Measurements from ENCODE around the gene LNPEP. TPM values are rescaled to one million over a fixed set of nuclear protein-coding genes. Genes with fewer than 3 reads are reported as not detected.

LNPEP gene
- total and polyA plus RNA-seq, 2 of the 13 experiments (the other 11 are each of a cell fraction or from before 2014, with no cell fraction given), result 8.0 to 16.9 TPM

DNA sequence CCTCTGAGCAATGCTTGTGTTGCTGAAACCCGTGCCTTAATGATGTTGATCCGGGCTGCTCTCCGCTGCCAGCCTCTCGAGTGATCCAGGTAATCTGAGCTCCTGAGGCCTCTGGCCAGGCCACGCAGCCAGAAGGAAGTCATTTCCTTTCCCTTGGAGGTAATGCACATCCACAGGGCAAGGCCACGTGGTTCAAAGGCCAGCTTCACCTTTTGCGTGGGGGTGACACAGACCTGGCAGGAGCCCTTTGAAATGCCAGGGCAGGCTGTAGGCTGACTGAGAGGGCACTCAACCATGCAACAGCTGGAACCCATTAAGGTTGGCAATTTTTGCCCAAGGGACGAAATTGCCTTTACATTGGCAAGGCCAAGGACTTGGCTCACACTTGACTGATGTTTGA is 126.2 kb downstream of the LNPEP start (continued):
- TF ChIP-seq YY1 (IDR thresholded peaks at IDR 0.05; ENCODE audit: insufficient read depth, insufficient replicate concordance, low read depth, low read length), result no peak
- no peak for TF ChIP-seq CREBL2 (CRISPR knock-in tag; IDR thresholded peaks at IDR 0.05; ENCODE audit: borderline replicate concordance)
- no peak for TF ChIP-seq SP5 (CRISPR knock-in tag; IDR thresholded peaks at IDR 0.05; ENCODE audit: borderline replicate concordance, low read depth)
- TF ChIP-seq PPARG (CRISPR knock-in tag; conservative IDR thresholded peaks at IDR 0.05), result no peak
- no peak for TF ChIP-seq EED (CRISPR knock-in tag; IDR thresholded peaks at IDR 0.05)
- no peak for TF ChIP-seq SOX5 (CRISPR knock-in tag; IDR thresholded peaks at IDR 0.05; ENCODE audit: borderline replicate concordance)
- no peak for TF ChIP-seq CEBPB (IDR thresholded peaks at IDR 0.05; ENCODE audit: borderline replicate concordance, low read depth, low read length)
- no peak for TF ChIP-seq SETDB1 (CRISPR knock-in tag; IDR thresholded peaks at IDR 0.05; ENCODE audit: borderline replicate concordance)
- no peak for TF ChIP-seq ZIK1 (CRISPR knock-in tag; IDR thresholded peaks at IDR 0.05; ENCODE audit: borderline replicate concordance, low read depth)

DNA sequence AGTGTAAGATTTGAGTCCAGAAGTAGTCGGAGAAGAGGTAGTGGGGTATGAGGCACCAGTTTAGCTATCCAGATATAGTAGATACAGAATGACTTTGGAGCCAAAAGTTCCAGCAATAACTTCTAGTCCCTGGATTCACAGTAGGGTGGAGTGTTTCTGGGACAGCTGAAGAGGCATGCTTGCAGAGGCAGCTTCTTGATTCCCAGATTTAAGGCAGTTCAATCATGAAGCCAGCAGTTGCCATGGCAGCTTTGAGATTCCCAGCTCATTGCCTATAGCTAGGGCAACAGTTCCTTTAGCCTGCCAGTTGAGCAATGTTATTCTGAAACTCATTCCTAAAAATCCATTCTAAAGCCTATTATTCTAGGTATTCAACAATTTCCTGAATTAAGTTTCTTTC is 127.4 kb downstream of the LNPEP start:
- no peaks in the 10 kb centered on the region for H3K36me3 ChIP-seq (replicated peaks in 1 of 2; ENCODE audit: control insufficient read depth in 1 of 2, insufficient read depth in 2 of 2, low read length in 2 of 2)
- POLR2A ChIA-PET, result no interaction called here
- ATAC-seq (no peak), DNase-seq (ENCODE audit: low spot score) (no peak), FAIRE-seq (no peak)
- no peak overlapping the region for H3K4me3 ChIP-seq (replicated peaks in 1 of 3; ENCODE audit: insufficient read depth in 1 of 3, low read depth in 2 of 3, low read length in 3 of 3)
- H3K79me2 ChIP-seq (ENCODE audit: insufficient read depth, low read length), result no peaks in the 10 kb centered on the region
- intact Hi-C loops (cut with micrococcal nuclease; ENCODE audit: unreplicated experiment) (no loop called here), in situ Hi-C loops (cut with HindIII; ENCODE audit: extremely low pct_ligation_motif_present, low pct_unique_long_range_greater_than_20kb) (no loop called here)
- 0% methylated on average over 1 of the region's 1 CpG for WGBS (ENCODE audit: low lambda C conversion rate)
- CTCF ChIA-PET (ENCODE audit: low intra/inter-chr PET ratio, low total read pairs), result no interaction called here
- H2AFZ ChIP-seq (ENCODE audit: low read length), result no peak overlapping the region
- H3K27me3 ChIP-seq (ENCODE audit: control insufficient read depth in 1 of 2, insufficient read depth in 2 of 2, low read length in 2 of 2), result no peaks in the 10 kb centered on the region
- no peaks in the 10 kb centered on the region for H4K20me1 ChIP-seq (ENCODE audit: insufficient read depth, low read length)
- no peak overlapping the region for H3K27ac ChIP-seq (ENCODE audit: extremely low read length, insufficient read depth, low read length)
- no TSS peak for BruUV-seq (replicated peaks)
- H3K9me3 ChIP-seq (ENCODE audit: low read length), result no peaks in the 10 kb centered on the region
- no peak overlapping the region for H3K9ac ChIP-seq (ENCODE audit: insufficient read depth, low read depth, low read length)
- no peaks in the 10 kb centered on the region for H3K4me1 ChIP-seq (ENCODE audit: insufficient read depth, low read length)
- no peak for TF ChIP-seq CHD4 (IDR thresholded peaks at IDR 0.05; ENCODE audit: borderline replicate concordance, low read length)
- TF ChIP-seq ZNF614 (CRISPR knock-in tag; IDR thresholded peaks at IDR 0.05; ENCODE audit: borderline replicate concordance), result no peak
- TF ChIP-seq ZNF569 (CRISPR knock-in tag; IDR thresholded peaks at IDR 0.05; ENCODE audit: borderline replicate concordance), result no peak
- no peak for TF ChIP-seq ZNF280D (CRISPR knock-in tag; IDR thresholded peaks at IDR 0.05)
- no peak overlapping the region for H3K4me2 ChIP-seq (ENCODE audit: low read depth, low read length)

Measured in HepG2 (cell line).